GM21528 (cell line): ENCODE results near the gene BCORL1.

Source experiments
- ATAC-seq: cut with Tn5 transposase; IDR thresholded peaks from one replicate; pipeline ENCODE4 v1.9.1; 2021; ENCODE audit warnings: mild to moderate bottlenecking, moderate library complexity; ENCODE audit not compliant: unreplicated experiment, low FRiP score

BCORL1 gene

GRCh38 chrX:129959493-129959832 is 23.0 kb upstream of the BCORL1 start:
- no peak for ATAC-seq

GRCh38 chrX:129961180-129962083 is 21.0 kb upstream of the BCORL1 start:
- ATAC-seq = peak; percentile 93

GRCh38 chrX:129963729-129964128 is 18.7 kb upstream of the BCORL1 start:
- ATAC-seq = no peak

- no peak for ATAC-seq
Measured at GRCh38 chrX:129965166-129965565, 17.3 kb upstream of the BCORL1 start.

GRCh38 chrX:129968968-129969367 is 13.5 kb upstream of the BCORL1 start:
- ATAC-seq = no peak

GRCh38 chrX:129976441-129976840 is 6.0 kb upstream of the BCORL1 start:
- ATAC-seq = no peak

- ATAC-seq = no peak
Measured at GRCh38 chrX:129979207-129979920, 3.1 kb upstream of the BCORL1 start.

- ATAC-seq = no peak
Measured at GRCh38 chrX:129980001-129980401, 2.4 kb upstream of the BCORL1 start.

GRCh38 chrX:129980540-129981199 is 1.8 kb upstream of the BCORL1 start:
- ATAC-seq = no peak

- no peak for ATAC-seq
Measured at GRCh38 chrX:129981200-129981553, 1.3 kb upstream of the BCORL1 start.

GRCh38 chrX:129981752-129982299 is 609 bp upstream of the BCORL1 start:
- ATAC-seq = no peak

GRCh38 chrX:129983575-129984110 is 1.2 kb downstream of the BCORL1 start:
- no peak for ATAC-seq

GRCh38 chrX:129984111-129984958 is 1.9 kb downstream of the BCORL1 start:
- ATAC-seq = no peak

GRCh38 chrX:129987871-129988270 is 5.4 kb downstream of the BCORL1 start:
- no peak for ATAC-seq

- ATAC-seq = no peak
Measured at GRCh38 chrX:129992181-129992580, 9.7 kb downstream of the BCORL1 start.

GRCh38 chrX:129996120-129996519 is 13.7 kb downstream of the BCORL1 start:
- no peak for ATAC-seq

- ATAC-seq = no peak
Measured at GRCh38 chrX:129997086-129997485, 14.7 kb downstream of the BCORL1 start.

GRCh38 chrX:129998021-129998420 is 15.6 kb downstream of the BCORL1 start:
- no peak for ATAC-seq

- no peak for ATAC-seq
Measured at GRCh38 chrX:130001893-130002292, 19.5 kb downstream of the BCORL1 start.

- no peak for ATAC-seq
Measured at GRCh38 chrX:130002541-130002940, 20.1 kb downstream of the BCORL1 start.
